H54 (cell line): ENCODE data around the gene REEP5.
"Not testable (repeated sequence)": the region's sequence is repeated elsewhere in the genome, so short reads cannot be mapped to it uniquely, and the experiment has no call there.

Experiments
- DNase-seq: peaks from one replicate; pipeline ENCODE4 v3.0.0; 2011; ENCODE audit warnings: low spot score, mixed read lengths; ENCODE audit not compliant: insufficient read length
- FAIRE-seq: peaks from 3 replicates; lab custom pipeline; 2011; peaks lifted over from hg19 to GRCh38; lab: Jason Lieb, UNC
- POLR2A ChIP-seq: IDR thresholded peaks from 2 replicates; pipeline ENCODE4 v1.6.1; 2011; ENCODE audit warnings: low read depth, mild to moderate bottlenecking, low read length

The REEP5 gene

DNA sequence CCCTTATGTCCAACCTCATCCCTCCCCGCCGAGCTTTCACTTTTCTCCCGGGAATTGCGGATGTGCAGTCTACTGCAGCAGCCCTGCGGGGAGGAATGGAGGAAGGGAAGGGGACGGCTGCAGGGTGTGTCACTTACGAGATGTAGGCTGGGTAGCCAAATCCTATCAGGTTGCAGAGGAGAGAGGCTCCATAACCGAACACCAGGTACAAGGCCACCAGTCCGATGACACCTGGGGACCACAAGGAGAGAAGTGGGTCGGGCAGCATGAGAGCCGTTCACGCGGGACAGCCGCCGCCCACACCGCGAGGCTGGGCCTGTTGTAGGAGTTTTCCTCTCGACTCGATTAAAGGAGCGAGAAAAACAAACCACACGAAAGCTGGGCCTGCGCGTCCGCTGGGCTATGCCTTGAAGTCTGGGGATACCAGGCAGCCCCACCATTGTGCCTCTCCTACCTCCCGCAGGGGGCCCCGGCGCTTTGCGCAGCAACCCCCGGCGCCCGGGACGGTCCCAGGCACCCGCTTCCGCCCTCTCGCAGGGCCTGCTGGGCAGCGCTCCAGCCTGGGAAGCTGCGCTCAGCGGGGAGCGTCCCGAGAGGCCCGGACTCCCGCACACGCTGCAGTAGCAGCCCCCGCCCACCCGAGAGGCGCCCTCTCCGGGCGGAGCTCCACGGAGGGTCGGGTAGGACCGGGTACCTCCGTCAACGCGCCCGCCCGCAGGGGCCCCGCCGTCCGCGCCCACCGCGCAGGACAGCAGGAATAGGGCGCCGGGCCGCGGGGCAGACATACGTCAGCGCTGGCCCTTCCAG is 798 bp downstream of the REEP5 start:
- no peak for FAIRE-seq
- peak; percentile 63 for DNase-seq
- TF ChIP-seq POLR2A = peak; percentile 26; the same call in 1 of the 2 replicates

GRCh38 chr5:112919972-112920371 is 2.1 kb downstream of the REEP5 start:
- FAIRE-seq (no peak), DNase-seq (no peak)
- no peak for TF ChIP-seq POLR2A

GRCh38 chr5:112918679-112919078 is 3.3 kb downstream of the REEP5 start:
- no peak for FAIRE-seq
- no peak for DNase-seq
- TF ChIP-seq POLR2A = no peak

DNA sequence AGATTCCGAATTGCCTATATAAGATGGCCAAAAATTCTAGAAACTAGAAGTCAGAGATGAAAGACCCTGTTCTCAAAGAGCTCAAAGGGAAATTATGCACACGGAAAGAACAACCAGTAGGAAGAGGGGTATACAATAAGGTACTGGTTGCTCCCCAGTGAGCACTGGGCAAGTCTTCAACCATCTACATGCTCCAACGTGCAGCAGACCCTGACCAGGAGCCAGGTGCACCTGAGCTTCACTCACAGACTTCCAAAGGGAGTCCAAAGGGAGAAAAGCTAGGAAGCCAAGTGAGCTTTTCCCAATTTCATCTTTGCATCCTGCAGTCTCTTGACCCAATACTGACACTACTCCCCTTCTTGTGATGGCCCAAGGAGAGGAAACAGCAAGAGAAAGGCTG is 3.9 kb downstream of the REEP5 start:
- FAIRE-seq = no peak

GRCh38 chr5:112917453-112917995 is 4.5 kb downstream of the REEP5 start:
- no peak for TF ChIP-seq POLR2A
- no peak for FAIRE-seq
- no peak for DNase-seq

More for the DNA sequence above, 3.9 kb downstream of the REEP5 start:
- no peak for TF ChIP-seq POLR2A
- no peak for DNase-seq

GRCh38 chr5:112915831-112916230 is 6.2 kb downstream of the REEP5 start:
- TF ChIP-seq POLR2A = no peak
- no peak for DNase-seq
- no peak for FAIRE-seq

DNA sequence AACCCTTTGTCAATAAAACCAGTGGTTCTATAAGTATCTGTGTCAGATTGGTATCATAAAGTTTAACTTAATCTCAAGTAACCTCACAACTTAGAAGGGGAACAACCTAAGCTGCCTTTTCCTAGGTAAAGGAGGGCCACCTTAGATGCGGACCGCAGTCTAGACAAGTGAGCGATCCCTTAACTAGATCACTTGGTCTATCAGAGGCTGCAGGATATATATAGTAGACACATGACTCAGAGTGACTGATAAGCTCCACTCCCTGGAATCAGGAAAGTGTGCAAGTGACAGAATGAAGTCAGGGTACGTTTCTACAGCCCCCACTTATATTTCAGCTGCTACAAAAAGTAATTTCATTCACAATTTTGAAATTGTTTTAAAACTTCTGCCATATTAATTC is 7.4 kb downstream of the REEP5 start:
- no peak for TF ChIP-seq POLR2A
- DNase-seq (no peak), FAIRE-seq (no peak)

GRCh38 chr5:112910529-112910928 is 11.5 kb downstream of the REEP5 start:
- FAIRE-seq = no peak
- TF ChIP-seq POLR2A = no peak
- DNase-seq = no peak

GRCh38 chr5:112908854-112909253 is 13.2 kb downstream of the REEP5 start:
- DNase-seq (no peak), FAIRE-seq (no peak)
- TF ChIP-seq POLR2A = no peak

GRCh38 chr5:112907166-112907631 is 14.8 kb downstream of the REEP5 start:
- FAIRE-seq = no peak

GRCh38 chr5:112906637-112907036 is 15.4 kb downstream of the REEP5 start:
- DNase-seq (no peak), FAIRE-seq (no peak)
- TF ChIP-seq POLR2A = no peak

More at GRCh38 chr5:112907166-112907631, 14.8 kb downstream of the REEP5 start:
- TF ChIP-seq POLR2A = no peak
- DNase-seq = no peak

DNA sequence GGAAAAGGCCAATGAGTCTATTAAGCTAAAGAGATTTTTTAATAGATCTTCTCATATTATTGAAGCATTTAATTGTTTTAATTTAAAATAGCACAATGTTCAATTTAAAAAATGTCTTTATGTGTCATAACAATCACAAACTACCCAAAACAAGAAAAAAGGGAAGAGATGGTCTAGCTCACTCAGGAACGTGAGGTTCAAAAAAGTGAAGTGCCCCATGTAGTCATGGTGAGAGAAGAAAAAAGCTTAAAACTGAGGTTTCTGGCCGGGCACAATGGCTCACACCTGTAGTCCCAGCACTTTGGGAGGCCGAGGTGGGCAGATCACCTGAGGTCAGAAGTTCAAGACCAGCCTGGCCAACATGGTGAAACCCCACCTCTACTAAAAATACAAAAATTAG is 17.0 kb downstream of the REEP5 start:
- not testable (repeated sequence) for FAIRE-seq, DNase-seq

DNA sequence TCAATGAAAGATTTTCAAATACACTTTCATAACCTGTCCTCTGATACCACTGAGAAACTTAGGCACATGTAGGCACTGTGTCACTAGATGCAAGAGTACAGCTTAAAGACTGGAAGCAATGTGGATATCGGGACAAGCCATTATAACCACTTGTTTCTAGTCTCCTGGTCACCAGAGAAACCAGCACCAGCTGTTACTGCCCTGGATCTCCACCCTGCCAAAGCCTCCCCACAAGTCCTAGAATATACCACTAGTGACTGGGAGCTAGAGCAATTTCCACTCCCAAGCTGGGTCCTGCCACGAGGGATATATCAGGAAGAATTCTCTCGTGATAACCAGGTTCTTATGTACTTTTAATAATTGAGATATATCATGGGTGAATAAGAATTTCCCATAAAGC is 19.5 kb downstream of the REEP5 start:
- no peak for TF ChIP-seq POLR2A
- FAIRE-seq = no peak

GRCh38 chr5:112895682-112896081 is 26.3 kb downstream of the REEP5 start:
- DNase-seq (no peak), FAIRE-seq (no peak)

More for the DNA sequence above, 19.5 kb downstream of the REEP5 start:
- no peak for DNase-seq

DNA sequence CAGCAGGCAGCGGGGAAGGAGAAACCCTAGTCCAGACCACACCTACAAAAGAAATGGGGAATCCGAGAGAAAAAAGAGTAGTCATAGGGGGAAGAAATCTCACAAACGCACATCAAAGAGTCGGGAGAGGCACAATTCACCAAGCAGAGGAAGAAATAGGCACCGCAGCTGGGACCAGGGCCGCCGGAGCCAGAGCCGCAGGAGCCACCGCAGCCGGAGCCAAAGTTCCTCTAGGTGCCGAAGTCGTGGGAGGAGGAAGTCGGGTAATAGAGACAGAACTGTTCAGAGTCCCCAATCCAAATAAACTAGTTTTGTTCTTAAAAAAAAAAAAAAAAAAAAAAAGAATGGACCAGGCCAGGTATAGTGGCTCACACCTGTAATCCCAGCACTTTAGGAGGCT is 29.3 kb downstream of the REEP5 start:
- DNase-seq = no peak
- FAIRE-seq = no peak
- TF ChIP-seq POLR2A = no peak

More at GRCh38 chr5:112895682-112896081, 26.3 kb downstream of the REEP5 start:
- no peak for TF ChIP-seq POLR2A

DNA sequence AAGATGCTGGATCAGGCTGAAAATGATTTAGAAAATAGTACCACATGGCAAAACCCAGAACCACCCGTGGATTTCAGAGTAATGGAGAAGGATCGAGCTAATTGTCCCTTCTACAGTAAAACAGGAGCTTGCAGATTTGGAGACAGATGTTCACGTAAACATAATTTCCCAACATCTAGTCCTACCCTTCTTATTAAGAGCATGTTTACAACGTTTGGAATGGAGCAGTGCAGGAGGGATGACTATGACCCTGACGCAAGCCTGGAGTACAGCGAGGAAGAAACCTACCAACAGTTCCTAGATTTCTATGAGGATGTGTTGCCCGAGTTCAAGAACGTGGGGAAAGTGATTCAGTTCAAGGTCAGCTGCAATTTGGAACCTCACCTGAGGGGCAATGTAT is 30.0 kb downstream of the REEP5 start:
- FAIRE-seq, DNase-seq: not testable (repeated sequence)
